ENCODE results near the gene BLMH. TPM values are rescaled to one million over a fixed set of nuclear protein-coding genes. Genes with fewer than 3 reads are reported as not detected.

The BLMH gene
- total RNA-seq, 2 donors from 2014 or later: 18.7 to 48.1 TPM

- Histone ChIP-seq H3K36me3 (replicated peaks in 1 of 2; ENCODE audit: insufficient read depth in 1 of 2, low read depth in 2 of 2) (peaks cover 0 to 14% of the 10 kb centered on the region in 2 donors), H3K4me1 (peaks cover 25% of the 10 kb centered on the region), H3K27me3 (no peaks in the 10 kb centered on the region), H3K4me3 (no peak overlapping the region), H3K9me3 (no peaks in the 10 kb centered on the region), H3K27ac (no peak overlapping the region)
- no peak for ATAC-seq
- no peak for DNase-seq
- intact Hi-C loops (cut with DNase I): no loop called here
- 95 to 100% methylated on average over 2 of the region's 2 CpGs for WGBS, 2 donors
- no peak for TF ChIP-seq POLR2A (IDR thresholded peaks at IDR 0.05)
- TF ChIP-seq CTCF (IDR thresholded peaks at IDR 0.05): no peak
Measured at GRCh38 chr17:30267625-30268024, 24.1 kb downstream of the BLMH start.

- Histone ChIP-seq H3K4me1 (peaks cover 28% of the 10 kb centered on the region), H3K36me3 (replicated peaks in 1 of 2; ENCODE audit: insufficient read depth in 1 of 2, low read depth in 2 of 2) (peaks cover 0 to 1% of the 10 kb centered on the region in 2 donors), H3K4me3 (no peak overlapping the region), H3K9me3 (no peaks in the 10 kb centered on the region), H3K27ac (peak overlapping the region; percentile 75 to 88 (median 82)), H3K27me3 (no peaks in the 10 kb centered on the region)
- 8% methylated on average over 2 of the region's 2 CpGs for WGBS, 2 donors
- intact Hi-C loops (cut with DNase I): no loop called here
- no peak for TF ChIP-seq POLR2A (IDR thresholded peaks at IDR 0.05)
- peak in 1 of 7 experiments; percentile 19 for TF ChIP-seq CTCF (IDR thresholded peaks at IDR 0.05)
- DNase-seq: peak; percentile 39 to 61 (median 44)
- ATAC-seq: peak; percentile 95
Measured at GRCh38 chr17:30263552-30264333, 28.0 kb downstream of the BLMH start.

- H3K36me3 ChIP-seq (replicated peaks in 1 of 2; ENCODE audit: insufficient read depth in 1 of 2, low read depth in 2 of 2): no peaks in the 10 kb centered on the region
- TF ChIP-seq POLR2A (IDR thresholded peaks at IDR 0.05) (no peak), CTCF (IDR thresholded peaks at IDR 0.05) (no peak)
- intact Hi-C loops (cut with DNase I): no loop called here
- no peaks in the 10 kb centered on the region for H3K27me3 ChIP-seq
- 84 to 86% methylated on average over 5 of the region's 5 CpGs for WGBS, 2 donors
- no peak overlapping the region for H3K4me3 ChIP-seq
- H3K4me1 ChIP-seq: no peaks in the 10 kb centered on the region
- DNase-seq (no peak), ATAC-seq (no peak)
- no peak overlapping the region for H3K27ac ChIP-seq
- H3K9me3 ChIP-seq: no peaks in the 10 kb centered on the region
Measured at GRCh38 chr17:30256756-30257506, 34.8 kb downstream of the BLMH start.

GRCh38 chr17:30254150-30254549, 37.6 kb downstream of the BLMH start:
- H3K9me3 ChIP-seq: no peaks in the 10 kb centered on the region
- no peak overlapping the region for H3K4me3 ChIP-seq
- H3K27me3 ChIP-seq: no peaks in the 10 kb centered on the region
- H3K27ac ChIP-seq: no peak overlapping the region
- DNase-seq (no peak), ATAC-seq (no peak)
- TF ChIP-seq CTCF (IDR thresholded peaks at IDR 0.05) (no peak), POLR2A (IDR thresholded peaks at IDR 0.05) (no peak)
- intact Hi-C loops (cut with DNase I): no loop called here
- H3K4me1 ChIP-seq: no peaks in the 10 kb centered on the region
- no peaks in the 10 kb centered on the region for H3K36me3 ChIP-seq (replicated peaks in 1 of 2; ENCODE audit: insufficient read depth in 1 of 2, low read depth in 2 of 2)
- WGBS, 2 donors: 44 to 50% methylated on average over 1 of the region's 1 CpG
